Endometrial microvascular endothelial cells (primary cell): ENCODE results near the gene PRR30. TPM values are rescaled to one million over a fixed set of nuclear protein-coding genes. Genes with fewer than 3 reads are reported as not detected.
"Not testable (repeated sequence)": the region's sequence is repeated elsewhere in the genome, so short reads cannot be mapped to it uniquely, and the experiment has no call there.

Experiments used
- in situ Hi-C: cut with HindIII; loops from 2 replicates; pipeline ENCODE4 v1.10.0; 2017; ENCODE audit warnings: low sequenced_read_pairs, low pct_unique_long_range_greater_than_20kb; ENCODE audit errors: inconsistent ontology term
- total RNA-seq: library from RNA; depleted of rRNA; stranded (reverse); fragments of >200 nt; gene quantifications from one replicate; pipeline ENCODE4 v1.2.3, GENCODE V29; 2015; ENCODE audit errors: inconsistent ontology term

Gene PRR30
- total RNA-seq, 1 donor from 2014 or later: not detected

DNA sequence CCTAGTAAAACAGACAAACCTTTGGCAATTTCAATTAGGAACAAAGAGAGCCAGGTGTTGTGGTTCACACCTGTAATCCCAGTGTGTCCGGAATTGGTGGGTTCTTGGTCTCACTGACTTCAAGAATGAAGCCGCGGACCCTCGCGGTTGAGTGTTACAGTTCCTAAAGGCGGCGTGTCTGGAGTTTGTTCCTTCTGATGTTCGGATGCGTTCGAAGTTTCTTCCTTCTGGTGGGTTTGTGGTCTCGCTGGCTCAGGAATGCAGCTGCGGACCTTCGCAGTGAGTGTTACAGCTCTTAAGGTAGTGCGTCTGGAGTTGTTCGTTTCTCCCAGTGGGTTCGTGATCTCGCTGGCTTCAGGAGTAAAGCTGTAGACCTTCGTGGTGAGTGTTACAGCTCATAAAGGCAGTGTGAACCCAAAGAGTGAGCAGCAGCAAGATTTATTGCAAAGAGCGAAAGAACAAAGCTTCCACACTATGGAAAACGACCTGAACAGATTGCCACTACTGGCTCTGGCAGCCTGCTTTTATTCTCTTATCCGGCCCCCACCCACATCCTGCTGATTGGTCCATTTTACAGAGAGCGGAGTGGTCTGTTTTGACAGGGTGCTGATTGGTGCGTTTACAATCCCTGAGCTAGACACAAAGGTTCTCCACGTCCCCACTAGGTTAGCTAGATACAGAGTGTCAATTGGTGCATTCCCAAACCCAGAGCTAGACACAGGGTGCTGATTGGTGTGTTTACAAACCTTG is 28.4 kb downstream of the PRR30 start:
- in situ Hi-C loops: not testable (repeated sequence)

DNA sequence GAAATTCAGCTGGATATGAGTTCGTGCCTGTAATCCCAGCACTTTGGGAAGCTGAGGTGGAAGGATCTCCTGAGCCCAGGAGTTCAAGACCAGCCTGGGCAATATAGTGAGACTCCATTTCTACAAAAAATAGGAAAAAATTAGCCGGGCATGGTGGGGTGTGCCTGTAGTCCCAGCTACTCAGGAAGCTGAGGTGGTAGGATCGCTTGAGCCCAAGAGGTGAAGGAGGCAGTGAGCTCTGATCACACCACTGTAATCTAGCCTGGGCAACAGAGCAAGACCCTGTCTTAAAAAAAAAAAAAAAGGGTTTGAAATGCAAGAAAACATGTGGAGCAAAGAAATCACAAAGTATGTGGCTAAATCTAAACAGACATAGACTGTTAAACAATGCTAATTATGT is 30.1 kb downstream of the PRR30 start:
- in situ Hi-C loops: no loop called here

DNA sequence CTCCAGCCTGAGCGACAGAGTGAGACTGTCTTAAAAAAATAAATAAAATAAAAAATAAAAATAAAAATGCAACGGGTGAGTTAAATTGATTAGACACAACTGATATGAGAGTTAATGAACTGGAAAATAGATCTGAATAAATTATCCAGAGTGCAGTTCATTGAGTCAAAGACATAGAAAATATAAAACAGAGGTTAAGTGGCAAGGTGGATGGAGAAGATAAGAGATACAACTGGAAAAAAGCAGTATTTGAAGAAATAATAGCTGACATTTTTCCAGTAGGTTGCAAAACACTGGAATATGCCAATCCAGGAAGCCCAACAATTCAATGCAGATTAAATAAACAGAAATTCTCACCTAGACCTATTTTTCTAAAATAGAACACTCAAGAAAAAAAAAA is 31.0 kb downstream of the PRR30 start:
- in situ Hi-C loops: no loop called here

DNA sequence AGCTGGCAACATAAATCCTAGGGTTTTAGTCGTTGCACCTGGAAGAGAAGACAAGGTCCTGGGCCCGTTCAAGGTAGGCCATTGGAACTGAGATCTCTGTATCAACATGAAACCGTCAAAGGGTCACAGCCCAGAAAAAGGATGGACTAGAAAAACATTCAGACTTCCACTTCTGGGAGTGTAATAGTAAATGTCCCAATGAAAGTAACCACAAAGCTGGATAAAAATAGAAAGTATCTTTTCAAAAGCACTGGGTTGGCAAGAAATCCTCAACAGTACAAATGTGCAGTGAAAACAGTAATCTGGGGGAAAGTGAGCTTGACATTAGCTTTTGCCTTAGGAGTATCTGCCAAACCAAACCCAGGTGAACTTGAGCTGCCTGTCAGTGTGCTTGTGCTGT is 33.2 kb downstream of the PRR30 start:
- in situ Hi-C loops: no loop called here

DNA sequence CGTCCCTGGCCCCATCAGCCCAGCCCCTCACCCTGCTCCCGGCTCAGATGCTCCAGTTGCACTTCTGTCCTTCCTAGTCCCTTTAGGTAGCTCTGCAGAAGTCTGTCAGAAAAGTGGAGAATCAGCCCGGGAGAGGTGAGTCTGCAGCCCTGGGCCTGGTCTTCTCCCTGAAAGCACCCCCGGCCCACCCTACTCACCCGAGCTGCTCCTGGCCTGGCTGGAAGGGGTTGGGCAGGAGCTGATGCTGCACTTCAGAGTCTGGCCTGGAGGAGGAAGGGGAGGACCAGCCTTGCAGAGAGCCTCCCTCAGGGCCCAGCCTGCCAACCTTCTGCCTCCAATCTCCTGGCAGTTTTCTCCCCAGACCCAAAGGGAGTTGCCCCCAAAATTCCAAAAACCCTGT is 36.9 kb downstream of the PRR30 start:
- in situ Hi-C loops: no loop called here

DNA sequence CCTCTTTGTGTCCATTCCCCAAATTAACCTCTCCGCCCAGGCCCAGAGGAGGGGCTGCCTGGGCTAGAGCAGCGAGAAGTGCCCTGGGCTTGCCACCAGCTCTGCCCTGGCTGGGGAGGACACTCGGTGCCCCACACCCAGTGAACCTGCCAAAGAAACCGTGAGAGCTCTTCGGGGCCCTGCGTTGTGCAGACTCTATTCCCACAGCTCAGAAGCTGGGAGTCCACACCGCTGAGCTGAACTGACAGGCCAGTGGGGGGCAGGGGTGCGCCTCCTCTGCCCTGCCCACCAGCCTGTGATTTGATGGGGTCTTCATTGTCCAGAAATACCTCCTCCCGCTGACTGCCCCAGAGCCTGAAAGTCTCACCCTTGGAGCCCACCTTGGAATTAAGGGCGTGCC is 39.2 kb downstream of the PRR30 start:
- in situ Hi-C loops: no loop called here

DNA sequence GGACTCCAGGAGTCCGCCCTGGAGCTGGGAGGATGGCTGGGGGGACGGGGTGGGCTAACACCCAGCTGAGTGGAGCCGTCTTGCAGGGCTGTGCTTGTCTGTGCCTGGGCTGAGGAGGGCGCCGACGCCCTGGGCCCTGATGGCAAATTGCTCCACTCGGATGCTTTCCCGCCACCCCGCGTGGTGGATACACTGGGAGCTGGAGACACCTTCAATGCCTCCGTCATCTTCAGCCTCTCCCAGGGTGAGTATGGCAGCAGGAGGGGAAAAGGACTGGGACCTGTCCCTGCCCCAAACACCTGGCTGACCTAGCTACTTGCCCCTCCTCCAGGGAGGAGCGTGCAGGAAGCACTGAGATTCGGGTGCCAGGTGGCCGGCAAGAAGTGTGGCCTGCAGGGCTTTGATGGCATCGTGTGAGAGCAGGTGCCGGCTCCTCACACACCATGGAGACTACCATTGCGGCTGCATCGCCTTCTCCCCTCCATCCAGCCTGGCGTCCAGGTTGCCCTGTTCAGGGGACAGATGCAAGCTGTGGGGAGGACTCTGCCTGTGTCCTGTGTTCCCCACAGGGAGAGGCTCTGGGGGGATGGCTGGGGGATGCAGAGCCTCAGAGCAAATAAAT is 39.8 kb downstream of the PRR30 start:
- in situ Hi-C loops: no loop called here

DNA sequence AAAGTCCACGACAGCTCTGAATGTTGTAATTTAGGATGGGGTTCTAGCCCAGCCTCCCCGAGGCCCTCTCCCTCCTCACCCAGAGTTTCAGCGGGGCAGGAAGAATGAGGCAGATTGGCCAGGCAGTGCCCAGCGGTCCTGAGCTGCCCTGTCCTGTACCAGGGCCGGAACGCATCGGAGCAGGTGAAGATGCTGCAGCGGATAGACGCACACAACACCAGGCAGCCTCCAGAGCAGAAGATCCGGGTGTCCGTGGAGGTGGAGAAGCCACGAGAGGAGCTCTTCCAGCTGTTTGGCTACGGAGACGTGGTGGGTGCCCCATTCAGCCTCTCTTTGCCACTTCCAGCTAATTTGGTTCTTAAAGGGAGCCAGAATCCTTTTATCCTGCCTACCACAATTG is 41.9 kb downstream of the PRR30 start:
- in situ Hi-C loops: no loop called here

DNA sequence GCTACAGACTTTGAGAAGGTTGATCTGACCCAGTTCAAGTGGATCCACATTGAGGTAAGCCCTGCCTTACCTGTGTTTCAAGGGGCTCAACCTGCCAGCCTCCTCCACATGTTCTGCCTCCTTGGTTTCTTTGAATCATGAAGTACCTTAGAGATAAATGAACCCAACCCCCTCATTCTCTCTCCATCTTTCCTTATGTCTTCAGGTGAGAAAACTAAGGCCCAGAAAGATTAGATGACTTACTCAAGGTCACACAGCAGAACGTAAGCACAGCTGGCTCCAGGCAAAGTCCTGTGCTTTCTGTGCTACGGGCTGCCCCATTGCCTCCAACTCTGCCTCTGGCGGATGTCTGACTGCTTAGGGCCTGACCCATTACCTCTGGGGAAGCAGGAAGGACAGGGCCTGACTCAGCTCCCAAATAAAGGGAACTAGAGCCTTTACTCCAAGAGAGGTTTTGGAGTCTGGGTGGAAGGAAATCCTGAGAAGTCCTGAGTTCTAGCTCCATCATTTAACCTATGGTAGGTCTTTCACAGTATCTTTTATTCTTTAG is 42.4 kb downstream of the PRR30 start:
- in situ Hi-C loops: no loop called here

DNA sequence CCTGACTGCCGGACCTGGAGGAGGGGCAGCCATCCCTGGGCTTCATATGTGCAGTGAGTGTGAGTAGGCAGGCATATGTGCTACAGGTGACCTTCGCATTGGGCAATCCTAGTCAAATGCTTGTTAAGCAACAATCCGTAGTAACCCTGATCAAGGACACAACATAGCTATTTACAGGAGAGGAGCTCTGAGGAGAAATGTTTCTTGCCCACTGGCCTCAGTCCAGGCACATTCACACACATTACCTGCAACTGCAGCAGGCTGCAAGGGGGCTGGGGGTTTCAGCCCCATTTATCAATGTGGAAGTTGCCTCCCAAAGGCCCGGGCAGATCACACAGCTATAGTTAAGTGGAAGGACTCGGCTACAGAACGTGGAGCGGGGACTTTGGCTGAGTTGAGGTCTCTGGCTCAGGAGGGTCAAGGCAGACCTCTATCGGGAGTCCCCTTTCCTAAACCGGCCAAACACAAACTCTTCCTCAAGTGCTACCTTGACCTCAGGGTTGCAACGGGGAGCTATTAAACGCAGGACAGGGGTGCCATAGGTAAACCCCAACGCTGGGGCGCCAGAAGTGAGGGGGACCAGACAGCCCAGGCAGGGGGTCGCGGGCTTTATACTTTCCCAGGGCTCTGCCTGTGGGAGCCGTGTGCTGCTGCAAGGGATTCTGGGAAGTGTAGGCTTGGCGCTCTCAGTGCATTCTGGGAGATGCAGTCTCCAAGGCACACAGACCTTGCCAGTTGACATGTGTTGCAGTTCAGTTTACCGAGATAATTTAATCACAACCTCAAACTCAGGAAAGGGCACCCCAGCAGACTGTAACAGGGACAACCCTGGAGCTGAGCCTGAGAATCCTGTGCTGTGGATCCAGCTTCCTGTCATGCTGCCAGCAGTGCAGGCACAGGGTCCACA is 43.2 kb downstream of the PRR30 start:
- in situ Hi-C loops: no loop called here

DNA sequence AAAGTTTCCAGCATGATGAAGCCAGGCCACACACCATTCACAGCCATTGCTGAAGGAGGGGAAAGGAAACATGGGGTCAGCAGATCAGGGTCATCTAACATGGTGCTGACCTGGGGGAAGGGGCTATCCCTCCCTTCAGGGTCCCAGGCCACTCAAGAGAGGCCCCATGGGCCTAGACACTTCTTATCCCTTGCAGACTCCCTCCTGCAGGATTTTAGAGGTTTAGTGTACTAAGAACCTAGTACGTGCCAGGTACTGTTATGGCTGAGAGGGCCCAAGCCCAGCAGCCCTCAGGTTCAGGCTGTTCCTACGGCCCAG is 43.8 kb downstream of the PRR30 start:
- in situ Hi-C loops: no loop called here

DNA sequence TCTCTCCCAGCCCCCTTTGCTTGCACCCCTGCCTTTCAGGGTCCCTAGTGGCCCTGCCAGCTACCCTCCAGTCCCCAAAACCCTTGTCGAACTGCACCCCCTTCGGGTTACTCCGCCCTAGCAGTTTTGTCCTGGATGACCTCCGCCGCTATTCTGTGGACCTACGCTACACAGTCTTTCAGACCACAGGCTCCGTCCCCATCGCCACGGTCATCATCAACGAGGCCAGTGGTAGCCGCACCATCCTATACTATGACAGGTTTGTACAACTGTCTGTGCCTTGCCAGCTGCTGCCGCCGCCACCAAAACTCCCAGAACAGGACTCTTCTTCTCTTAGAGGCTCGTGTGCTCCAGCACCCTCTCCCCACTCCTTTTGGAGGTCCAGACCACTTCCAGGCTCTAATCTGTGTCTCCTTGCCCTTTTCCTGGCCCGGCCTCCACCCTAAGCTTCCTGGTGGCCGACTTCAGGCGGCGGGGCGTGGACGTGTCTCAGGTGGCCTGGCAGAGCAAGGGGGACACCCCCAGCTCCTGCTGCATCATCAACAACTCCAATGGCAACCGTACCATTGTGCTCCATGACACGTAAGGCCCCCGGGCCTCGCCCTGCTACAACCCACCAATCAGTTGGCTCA is 44.7 kb downstream of the PRR30 start:
- in situ Hi-C loops: no loop called here

DNA sequence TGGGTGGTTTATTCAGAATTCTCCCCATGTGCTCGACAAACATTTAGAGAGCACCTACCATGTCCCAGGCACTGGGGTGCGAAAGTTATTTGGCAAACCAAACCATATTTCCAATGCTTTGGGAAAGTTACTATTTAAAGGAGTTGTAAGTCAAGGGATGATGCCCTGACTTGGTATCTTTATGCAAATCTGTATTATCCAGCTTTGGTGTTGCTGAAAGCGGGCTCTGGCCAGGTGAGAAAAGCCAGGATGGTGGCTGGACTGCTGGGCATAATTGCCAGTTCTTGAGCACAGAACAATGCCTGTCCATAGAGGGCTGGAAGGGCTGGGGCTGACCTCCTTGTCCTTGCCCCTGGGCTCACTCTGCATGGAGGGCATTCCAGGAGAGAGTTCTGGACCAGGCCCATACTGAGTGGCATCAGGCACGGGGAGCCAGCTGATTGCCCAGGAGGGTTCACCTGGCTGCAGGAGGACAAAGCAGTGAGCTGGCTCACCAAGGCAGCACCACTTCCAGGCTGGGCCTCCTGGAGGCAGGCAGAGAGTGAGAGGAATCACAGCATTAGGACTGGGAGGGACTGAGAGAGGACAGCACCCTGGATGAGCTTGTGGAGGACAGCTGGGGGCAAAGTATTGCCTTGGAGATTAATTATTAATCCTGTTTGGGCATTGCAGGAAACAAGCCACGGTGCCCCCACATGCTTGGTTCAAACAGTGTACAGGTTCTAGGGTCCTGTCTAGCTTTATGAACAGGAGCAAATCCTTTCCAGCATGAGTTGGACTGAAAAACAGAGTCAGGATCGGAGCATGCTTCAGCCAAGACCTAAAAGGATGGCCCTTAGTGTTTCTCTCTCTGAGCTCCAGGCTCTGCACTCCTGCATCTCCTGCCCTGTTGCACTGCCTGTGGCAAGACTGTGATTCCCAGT is 45.5 kb downstream of the PRR30 start:
- in situ Hi-C loops: no loop called here

DNA sequence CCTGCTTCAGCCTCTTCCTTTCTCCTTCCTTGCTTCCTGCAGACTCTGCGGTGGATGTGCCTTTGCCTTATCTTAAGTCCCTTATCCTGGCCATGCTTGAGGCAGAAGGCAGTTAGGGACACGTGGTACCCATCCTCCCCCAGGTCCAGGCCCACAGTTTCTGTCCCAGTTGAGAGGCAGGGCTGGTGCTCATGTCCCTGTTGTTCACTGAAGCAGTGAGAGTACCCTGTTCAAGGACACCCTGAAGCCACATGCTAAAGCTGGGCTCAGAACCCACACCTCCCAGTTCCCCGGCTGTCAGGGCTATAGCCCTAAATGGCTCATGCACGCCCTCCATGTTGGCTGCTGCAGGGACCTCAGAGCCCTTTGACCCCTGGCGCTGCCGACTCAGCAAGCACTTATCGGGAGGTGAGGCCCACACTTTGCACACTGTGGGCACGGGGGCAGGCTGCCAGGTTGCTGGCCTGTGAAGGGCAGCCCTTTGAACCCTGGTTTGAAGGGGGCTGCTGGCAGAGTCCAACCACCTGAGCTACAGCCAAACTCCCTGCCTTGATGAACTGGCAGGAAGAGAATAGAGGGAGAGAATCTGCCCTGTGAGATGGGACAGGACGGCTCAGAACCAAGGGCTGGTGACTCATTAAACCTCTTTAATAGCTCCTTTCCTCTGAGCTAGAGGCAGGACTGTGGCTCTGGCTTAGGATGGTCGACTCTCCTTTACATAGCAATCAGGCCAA is 46.3 kb downstream of the PRR30 start:
- in situ Hi-C loops: no loop called here

DNA sequence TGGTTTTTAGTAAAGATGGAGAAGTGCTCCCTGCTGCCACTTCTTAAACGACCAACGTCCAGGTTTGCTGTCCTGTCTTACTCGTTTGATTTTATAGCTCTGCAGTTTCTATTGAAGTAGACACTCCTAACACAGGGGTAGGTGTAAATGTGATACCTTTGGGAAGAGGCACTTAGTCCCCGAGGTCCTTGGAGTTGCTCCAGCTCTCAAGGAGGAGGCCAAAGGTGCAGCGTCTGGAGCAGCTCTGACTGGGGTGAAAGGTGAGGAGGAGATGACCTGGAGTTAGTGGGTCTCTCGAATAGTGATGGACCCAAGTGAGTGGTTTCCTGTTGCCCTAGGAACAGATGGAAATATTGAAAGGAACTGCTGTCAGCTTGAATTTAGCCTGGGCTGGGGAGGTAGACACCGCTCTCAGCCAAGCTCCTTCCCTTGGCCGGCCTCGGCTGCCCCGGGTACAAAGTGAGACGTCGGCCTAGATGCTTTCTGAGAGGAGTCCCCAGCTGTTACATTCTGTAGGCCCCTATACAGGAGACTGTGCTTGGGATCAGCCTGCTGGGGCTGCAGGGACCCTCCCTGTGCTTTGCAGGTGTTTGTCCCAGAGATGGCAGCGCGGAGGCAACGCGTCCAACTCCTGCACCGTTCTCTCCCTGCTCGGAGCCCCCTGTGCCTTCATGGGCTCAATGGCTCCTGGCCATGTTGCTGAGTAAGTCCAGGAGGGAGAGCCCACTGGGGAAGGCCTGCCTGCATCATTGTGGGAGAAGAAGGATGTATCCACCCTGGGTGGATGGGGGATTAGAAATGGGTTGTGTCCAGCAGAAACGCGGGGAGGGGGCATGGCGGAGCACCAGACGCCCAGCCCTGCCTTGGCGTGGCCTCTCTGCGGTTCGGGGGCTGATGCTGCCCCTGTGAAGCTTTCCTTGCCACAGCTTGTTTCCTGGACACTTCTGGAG is 47.2 kb downstream of the PRR30 start:
- in situ Hi-C loops: no loop called here

DNA sequence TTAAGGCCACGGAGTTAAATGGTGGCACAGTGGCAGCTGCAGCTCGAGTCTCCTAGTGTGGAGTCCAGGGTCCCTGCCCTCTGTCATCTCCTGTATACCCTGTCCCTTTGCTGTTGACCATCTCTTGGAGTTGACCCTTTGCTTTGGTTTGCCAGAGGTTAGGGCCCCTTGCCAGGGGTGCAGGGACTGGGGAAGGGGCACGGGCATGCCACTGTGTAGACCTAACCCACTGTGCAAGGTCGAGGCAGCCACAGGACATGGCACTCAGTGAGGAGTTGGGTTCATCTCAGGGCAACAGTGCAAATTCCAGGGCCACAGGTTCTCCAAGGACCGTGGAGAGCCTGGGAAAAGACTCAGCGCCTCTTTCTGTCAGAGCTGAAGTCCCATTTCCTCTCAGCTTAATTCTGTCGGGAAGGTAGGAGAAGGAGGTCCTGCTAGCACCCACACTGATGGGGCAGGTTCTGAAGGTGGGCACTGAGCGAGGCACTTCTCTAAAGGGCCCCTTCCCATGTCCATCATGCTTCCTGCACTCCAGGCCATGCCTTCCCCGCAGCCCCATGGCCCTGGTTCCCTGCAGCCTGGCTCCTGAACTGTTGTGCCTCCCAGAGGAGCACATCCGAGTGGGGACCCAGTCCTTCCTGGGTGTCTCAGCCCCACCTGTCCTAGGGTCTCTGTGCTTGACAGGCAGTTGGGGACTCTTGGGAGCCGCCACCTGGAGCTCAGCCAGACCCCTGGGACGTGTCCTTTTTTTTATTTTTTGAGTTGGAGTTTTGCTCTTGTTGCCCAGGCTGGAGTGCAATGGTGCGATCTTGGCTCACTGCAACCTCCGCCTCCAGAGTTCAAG is 49.9 kb downstream of the PRR30 start:
- in situ Hi-C loops: no loop called here
